ENCODE data around the gene PTPRG.

DNA sequence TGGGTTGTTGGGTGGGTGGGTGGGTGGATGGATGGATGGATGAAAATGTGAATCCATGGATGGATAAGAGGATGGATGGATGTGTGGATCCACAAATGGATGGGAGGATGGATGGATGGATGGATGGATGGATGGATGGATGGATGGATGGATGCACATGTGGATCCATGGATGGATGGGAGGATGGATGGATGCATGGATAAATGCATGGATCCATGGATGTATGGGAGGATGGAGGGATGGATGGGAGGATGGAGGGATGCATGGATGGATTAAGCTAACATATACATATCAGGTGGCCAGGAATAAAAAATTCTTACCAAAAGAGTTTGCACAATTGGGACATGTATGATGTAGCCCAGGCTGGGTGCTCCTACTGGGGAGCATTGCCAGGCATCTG is 616.7 kb downstream of the PTPRG start:
- TF ChIP-seq SIN3A (IDR thresholded peaks at IDR 0.05; ENCODE audit: borderline replicate concordance, insufficient read depth, low read depth, low read length) (no peak), CTCF (IDR thresholded peaks at IDR 0.05) (no peak)

Data from Panc1 (cell line).